Prostate gland (tissue), 2 donors: ENCODE data around the gene NDUFV2. TPM values are rescaled to one million over a fixed set of nuclear protein-coding genes. Genes with fewer than 3 reads are reported as not detected.

Source experiments
- DNase-seq: peaks from one replicate; pipeline ENCODE4 v3.0.0-alpha.2; 2019; ENCODE audit warnings: low spot score
- H3K27ac ChIP-seq, 2 donors: fragments of 200-600 bp; sonication (generic); 2 replicates each; pipeline ENCODE4 v1.5.1; 2017 to 2019
- H3K27me3 ChIP-seq: fragments of 200-600 bp; sonication (generic); replicated peaks from 2 replicates; pipeline ENCODE4 v1.5.1; 2019; ENCODE audit not compliant: insufficient read depth
- H3K36me3 ChIP-seq, 2 donors: fragments of 200-600 bp; sonication (generic); 1 replicate in 1 of 2; 2 replicates in 1 of 2; pipeline versions ENCODE4 v1.5.1 to v1.8.1; 2017 to 2019
- H3K4me1 ChIP-seq: fragments of 200-600 bp; sonication (generic); replicated peaks from 2 replicates; pipeline ENCODE4 v1.5.1; 2019
- H3K4me3 ChIP-seq, 2 donors: fragments of 200-600 bp; sonication (generic); 2 replicates each; pipeline ENCODE4 v1.5.1; 2017 to 2019
- H3K9me3 ChIP-seq: fragments of 200-600 bp; sonication (generic); 2 replicates; pipeline ENCODE4 v1.5.1; 2017
- POLR2A ChIP-seq: fragments of 450-650 bp; IDR thresholded peaks from one replicate; pipeline ENCODE4 v1.6.1; 2016; ENCODE audit warnings: antibody characterized with exemption, mild to moderate bottlenecking
- POLR2AphosphoS5 ChIP-seq: sonication (generic); formaldehyde crosslinking; IDR thresholded peaks from one replicate; pipeline ENCODE4 v1.6.1; 2017; ENCODE audit warnings: antibody characterized with exemption
- WGBS: methylation state at CpG from one replicate; pipeline ENCODE4 v1.1.5; 2018; 5-methylcytosine and 5-hydroxymethylcytosine counted together
- intact Hi-C: fragments of 100-400 bp; cut with DNase I; formaldehyde crosslinking; loops from one replicate; pipeline ENCODE4 v1.14.2; 2022
- total RNA-seq, 2 donors: library from RNA; depleted of rRNA; stranded (reverse); fragments of >200 nt; gene quantifications; one replicate each; pipeline ENCODE4 v1.1.0, GENCODE V29; 2016
- TF ChIP-seq, protein P1 (sequence below), 4 experiments: fragments of 200-600 bp in 2 of 4; fragments of 450-650 bp in 2 of 4; sonication (generic) in 2 of 4; IDR thresholded peaks; 1 replicate in 3 of 4; 2 replicates in 1 of 4; pipeline ENCODE4 v1.5.1; 2016 to 2019; ENCODE audit warnings: antibody characterized with exemption in 4 of 4, mild to moderate bottlenecking in 2 of 4, moderate library complexity in 2 of 4

The NDUFV2 gene
- total RNA-seq, 2 donors from 2014 or later, result 114 to 161 TPM

DNA sequence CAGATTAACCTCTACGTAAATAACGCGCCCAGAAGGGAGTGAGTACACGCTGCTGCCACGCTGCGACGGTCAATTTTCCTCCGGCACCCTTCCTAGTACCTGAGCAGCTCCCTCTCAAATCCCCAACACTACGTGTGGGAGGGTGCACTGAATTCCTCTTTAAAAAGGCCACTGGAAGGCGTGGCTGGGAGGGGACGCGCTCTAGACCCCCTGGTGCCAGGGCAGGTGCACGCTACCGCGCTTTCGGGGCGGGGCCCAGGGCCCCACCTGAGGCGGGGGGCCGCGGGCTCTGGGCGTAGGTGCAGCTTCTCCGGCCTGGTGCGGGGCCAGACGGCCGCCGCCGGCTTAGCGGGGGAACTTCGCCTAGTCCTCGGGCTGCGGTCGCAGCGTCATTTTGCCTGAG lies 33.4 kb downstream of the NDUFV2 start:
- WGBS, result 0% methylated on average over 9 of the region's 33 CpGs

DNA sequence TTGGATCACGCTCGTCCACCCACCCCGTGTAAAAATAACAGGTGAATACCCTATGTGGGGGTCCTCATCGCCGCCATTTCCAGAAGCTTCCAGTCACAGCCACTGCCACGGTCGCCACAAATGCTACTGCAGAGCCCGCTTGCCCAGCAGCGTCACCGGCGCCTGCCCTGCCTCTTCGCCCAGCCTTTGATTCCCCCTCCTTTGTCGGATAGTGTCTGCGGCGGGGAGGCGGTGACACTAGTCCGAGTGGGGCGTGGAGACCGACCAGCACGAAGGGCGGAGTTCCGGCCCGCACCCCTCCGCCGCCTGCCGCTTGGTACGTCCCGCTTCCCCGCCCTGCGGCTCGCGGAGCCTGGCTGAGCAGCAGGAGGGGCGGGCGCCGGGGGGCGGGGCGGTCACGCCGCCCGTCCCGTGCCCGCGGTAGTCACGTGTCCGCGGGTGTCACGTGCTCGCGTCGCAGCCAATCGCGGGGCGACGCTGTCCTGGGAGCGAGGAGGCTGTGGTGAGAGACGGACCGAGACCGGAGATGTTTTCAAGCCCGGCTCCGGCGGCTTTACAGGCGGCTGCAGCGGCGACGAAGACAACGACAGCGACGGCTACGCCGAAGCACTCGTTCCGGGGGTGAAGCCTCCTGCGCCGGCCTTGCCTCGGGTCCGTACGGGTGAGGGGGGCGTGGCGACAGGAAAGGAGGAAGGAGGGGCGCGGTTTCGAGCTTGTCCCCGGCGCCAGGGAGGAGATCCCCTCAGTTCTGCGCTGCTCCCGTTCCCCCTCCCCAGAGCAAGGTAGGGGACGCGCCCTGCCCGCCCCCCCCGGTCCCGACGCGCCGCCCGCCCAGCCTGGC lies 34.0 kb downstream of the NDUFV2 start, which contains the start of gene ANKRD12:
Gene ANKRD12 (plus strand): TSS at position 467 of the 841 bp plus-strand sequence. CDS start 45,652 bp downstream, outside the sequence.
- H3K36me3 ChIP-seq, result no peaks in the 10 kb centered on the region
- WGBS, result under 1% methylated on average over 27 of the region's 95 CpGs
- H3K4me3 ChIP-seq, result peak within 1 kb of the TSS; percentile 76 to 80
- intact Hi-C loops, result loop anchor here (1.0 to 10.0 kb wide), 4 partner anchors 34 to 432 kb away; partner anchors contain the start of genes MTCL1, NDUFV2, RALBP1 and TWSG1
- H3K9me3 ChIP-seq, result no peaks in the 10 kb centered on the region
- peak; percentile 96 for DNase-seq
- peaks cover 9% of the 10 kb centered on the region for H3K4me1 ChIP-seq
- H3K27me3 ChIP-seq, result no peaks in the 10 kb centered on the region
- H3K27ac ChIP-seq, result peak within 1 kb of the TSS; percentile 99 to 100
- peak; percentile 88 for TF ChIP-seq POLR2AphosphoS5
- TF ChIP-seq POLR2A, result peak; percentile 75
- TF ChIP-seq, protein P1, sequence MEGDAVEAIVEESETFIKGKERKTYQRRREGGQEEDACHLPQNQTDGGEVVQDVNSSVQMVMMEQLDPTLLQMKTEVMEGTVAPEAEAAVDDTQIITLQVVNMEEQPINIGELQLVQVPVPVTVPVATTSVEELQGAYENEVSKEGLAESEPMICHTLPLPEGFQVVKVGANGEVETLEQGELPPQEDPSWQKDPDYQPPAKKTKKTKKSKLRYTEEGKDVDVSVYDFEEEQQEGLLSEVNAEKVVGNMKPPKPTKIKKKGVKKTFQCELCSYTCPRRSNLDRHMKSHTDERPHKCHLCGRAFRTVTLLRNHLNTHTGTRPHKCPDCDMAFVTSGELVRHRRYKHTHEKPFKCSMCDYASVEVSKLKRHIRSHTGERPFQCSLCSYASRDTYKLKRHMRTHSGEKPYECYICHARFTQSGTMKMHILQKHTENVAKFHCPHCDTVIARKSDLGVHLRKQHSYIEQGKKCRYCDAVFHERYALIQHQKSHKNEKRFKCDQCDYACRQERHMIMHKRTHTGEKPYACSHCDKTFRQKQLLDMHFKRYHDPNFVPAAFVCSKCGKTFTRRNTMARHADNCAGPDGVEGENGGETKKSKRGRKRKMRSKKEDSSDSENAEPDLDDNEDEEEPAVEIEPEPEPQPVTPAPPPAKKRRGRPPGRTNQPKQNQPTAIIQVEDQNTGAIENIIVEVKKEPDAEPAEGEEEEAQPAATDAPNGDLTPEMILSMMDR (IDR thresholded peaks at IDR 0.05), result peak in 1 of 4 experiments; percentile 22

More for the DNA sequence above, 33.4 kb downstream of the NDUFV2 start:
- no peaks in the 10 kb centered on the region for H3K9me3 ChIP-seq
- H3K27ac ChIP-seq, result peak overlapping the region; percentile 99 to 100
- peaks cover 9% of the 10 kb centered on the region for H3K4me1 ChIP-seq
- TF ChIP-seq, protein P1 (IDR thresholded peaks at IDR 0.05), result no peak
- TF ChIP-seq POLR2A (no peak), POLR2AphosphoS5 (no peak)
- no peak for DNase-seq
- intact Hi-C loops, result loop anchor here (5.0 to 10.0 kb wide), 3 partner anchors 199 to 431 kb away; partner anchors contain the start of genes MTCL1, RALBP1 and TWSG1
- no peaks in the 10 kb centered on the region for H3K36me3 ChIP-seq
- no peaks in the 10 kb centered on the region for H3K27me3 ChIP-seq
- peak overlapping the region; percentile 76 to 80 for H3K4me3 ChIP-seq

DNA sequence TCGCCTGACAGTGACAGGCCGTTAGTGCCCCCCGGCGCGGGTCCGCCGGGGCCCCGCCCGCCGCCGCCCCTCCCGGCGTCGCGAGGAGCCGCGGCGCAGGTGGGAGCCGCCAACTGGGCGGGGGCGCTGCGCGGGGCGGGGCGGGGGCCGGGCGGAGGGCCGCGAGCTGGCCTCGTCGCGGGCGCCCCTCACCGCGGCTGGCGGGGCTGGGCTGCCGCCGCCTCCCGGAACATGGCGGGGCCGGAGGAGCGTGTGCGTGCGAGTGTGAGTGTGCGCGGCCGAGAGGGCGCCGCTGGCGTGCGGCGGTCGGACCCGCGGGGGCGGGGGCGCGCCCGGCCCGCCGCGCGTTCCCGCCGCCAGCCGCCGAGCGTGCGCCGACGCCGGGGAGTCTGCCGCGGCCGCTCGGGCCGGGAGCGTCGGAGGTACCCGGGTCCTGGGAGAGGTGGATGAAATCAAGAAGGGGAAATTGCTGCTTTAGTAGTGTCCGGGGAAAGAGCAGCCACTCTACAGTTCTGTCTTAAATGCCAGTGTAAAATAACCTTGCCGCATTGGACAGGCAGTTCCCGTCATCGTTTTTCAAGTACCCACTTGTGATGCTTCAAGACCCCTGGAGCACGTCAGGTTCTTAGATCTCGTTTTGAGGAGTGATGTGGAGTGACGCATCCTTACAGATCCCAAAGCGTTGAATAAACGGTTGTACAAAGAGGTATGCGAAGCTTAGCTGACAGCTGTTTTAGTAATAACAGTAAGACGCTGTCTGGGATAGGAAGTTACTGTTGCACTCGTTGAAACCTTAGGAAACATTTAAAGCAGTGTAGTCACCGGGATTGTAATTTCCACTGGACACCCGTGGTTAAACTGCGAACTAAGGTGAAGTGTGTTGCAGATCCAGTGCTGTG lies 34.9 kb downstream of the NDUFV2 start:
- intact Hi-C loops, result loop anchor here (1.0 to 10.0 kb wide), 4 partner anchors 35 to 433 kb away; partner anchors contain the start of genes MTCL1, NDUFV2, RALBP1 and TWSG1
- Histone ChIP-seq H3K4me1 (peaks cover 9% of the 10 kb centered on the region), H3K27ac (peak overlapping the region; percentile 99 to 100), H3K9me3 (no peaks in the 10 kb centered on the region), H3K4me3 (peak overlapping the region; percentile 76 to 80), H3K27me3 (no peaks in the 10 kb centered on the region), H3K36me3 (no peaks in the 10 kb centered on the region)
- TF ChIP-seq POLR2AphosphoS5, result peak; percentile 20
- TF ChIP-seq, protein P1 (IDR thresholded peaks at IDR 0.05), result no peak
- peak; percentile 29 for TF ChIP-seq POLR2A
- under 1% methylated on average over 27 of the region's 95 CpGs for WGBS
- DNase-seq, result peak; percentile 52

DNA sequence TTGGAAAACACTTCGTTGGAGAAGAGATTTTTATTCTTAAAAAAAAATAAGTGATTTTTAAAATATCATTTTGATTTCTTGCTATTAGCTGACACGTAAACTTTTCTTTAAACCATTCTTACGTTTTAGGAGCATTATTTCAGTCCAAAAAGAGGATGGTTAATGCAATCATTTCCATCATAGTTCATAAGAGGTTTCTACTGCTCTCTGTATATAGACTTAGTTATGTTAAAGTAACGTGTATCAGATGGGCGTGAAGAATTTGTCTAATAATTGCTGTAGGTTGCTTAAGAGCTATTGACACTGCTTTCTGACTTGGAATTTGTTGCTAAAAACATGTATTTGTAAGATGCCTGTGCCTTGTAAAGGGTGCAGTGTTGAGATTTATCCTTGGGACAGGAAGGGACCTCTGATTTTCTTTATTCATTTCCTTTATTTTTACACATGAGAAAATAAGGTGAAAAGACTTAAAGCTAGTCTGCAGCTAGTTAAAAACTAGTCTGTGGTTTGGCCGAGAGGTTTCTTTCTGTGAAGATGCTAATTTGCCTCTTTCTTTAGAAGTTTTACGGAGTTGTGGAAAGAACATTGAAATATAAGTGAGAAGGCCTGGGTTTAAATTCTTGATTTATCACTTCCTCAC lies 37.0 kb downstream of the NDUFV2 start:
- DNase-seq, result no peak
- Histone ChIP-seq H3K4me1 (peaks cover 9% of the 10 kb centered on the region), H3K36me3 (no peaks in the 10 kb centered on the region), H3K9me3 (no peaks in the 10 kb centered on the region), H3K4me3 (no peak overlapping the region), H3K27ac (peak overlapping the region; percentile 1 to 100), H3K27me3 (no peaks in the 10 kb centered on the region)
- intact Hi-C loops, result loop anchor here (5.0 to 10.0 kb wide), 4 partner anchors 195 to 435 kb away; partner anchors contain the start of genes MTCL1, RALBP1 and TWSG1
- TF ChIP-seq POLR2AphosphoS5, result no peak
- WGBS, result 59% methylated on average over 7 of the region's 7 CpGs
